K562 (cell line): ENCODE data around the gene OLFML1.

Experiments used
- ATF2 ChIP-seq: sonication (generic); formaldehyde crosslinking; IDR thresholded peaks from 2 replicates; pipeline ENCODE4 v1.8.1; 2022; ENCODE audit warnings: missing genetic modification reagents
- CBFA2T2 ChIP-seq: fragments of 450-650 bp; conservative IDR thresholded peaks from 2 replicates; pipeline ENCODE4 v1.6.1; 2017; ENCODE audit warnings: mild to moderate bottlenecking
- CTCF ChIP-seq, 3 experiments: IDR thresholded peaks in 2 of 3; conservative IDR thresholded peaks in 1 of 3; 2 replicates each; pipeline ENCODE4 v1.5.1; 2011 to 2012; ENCODE audit warnings: low read length in 3 of 3, mild to moderate bottlenecking in 3 of 3, control low read depth in 2 of 3, improper control_type of control experiment in 1 of 3, inconsistent platforms in 1 of 3, low read depth in 1 of 3, mixed read lengths in 1 of 3, moderate library complexity in 1 of 3; ENCODE audit not compliant: insufficient read depth in 2 of 3
- NFIC ChIP-seq: fragments of 450-650 bp; IDR thresholded peaks from 2 replicates; pipeline ENCODE4 v1.6.1; 2017; ENCODE audit warnings: mild to moderate bottlenecking, inconsistent platforms
- RCOR1 ChIP-seq, 2 experiments: IDR thresholded peaks; 2 replicates each; pipeline ENCODE4 v1.6.1; 2012; ENCODE audit warnings: low read depth in 2 of 2, low read length in 2 of 2, borderline replicate concordance in 1 of 2, improper control_type of control experiment in 1 of 2
- ZNF277 ChIP-seq: fragments of 250-450 bp; sonication (Bioruptor Pico); IDR thresholded peaks from 2 replicates; pipeline ENCODE4 v1.8.0; 2022; ENCODE audit warnings: inconsistent platforms, mild to moderate bottlenecking, moderate library complexity, borderline replicate concordance

GRCh38 chr11:7462706-7463105 is 22.6 kb upstream of the OLFML1 start:
- TF ChIP-seq ZNF277 (CRISPR knock-in tag) (no peak), CBFA2T2 (no peak), RCOR1 (IDR thresholded peaks at IDR 0.05; ENCODE audit: borderline replicate concordance in 1 of 2, low read depth in 2 of 2, low read length in 2 of 2) (no peak), CTCF (IDR thresholded peaks at IDR 0.05 in 2 of 3, conservative IDR thresholded peaks at IDR 0.05 in 1 of 3; ENCODE audit: insufficient read depth in 2 of 3, low read depth in 1 of 3, low read length in 3 of 3) (no peak), ATF2 (no peak), NFIC (no peak)
